Small intestine (tissue), 7 donors: ENCODE results near the gene DCAF5. TPM values are rescaled to one million over a fixed set of nuclear protein-coding genes. Genes with fewer than 3 reads are reported as not detected.

Source experiments
- DNase-seq, 2 donors: peaks; one replicate each; pipeline versions ENCODE4 v3.0.0 to v3.0.0-alpha.2; 2013
- FAIRE-seq: peaks from 2 replicates; lab custom pipeline; 2012; peaks lifted over from hg19 to GRCh38; lab: Jason Lieb, UNC
- H3K27ac ChIP-seq, 3 donors: one replicate each; pipeline ENCODE4 v1.5.1; 2013; ENCODE audit warnings: low read length in 2 of 3, mild to moderate bottlenecking in 2 of 3, control low read depth in 1 of 3, inconsistent platforms in 1 of 3, low read depth in 1 of 3, moderate library complexity in 1 of 3
- H3K27me3 ChIP-seq, 3 donors: one replicate each; pipeline ENCODE4 v1.6.1; 2013; ENCODE audit warnings: low read length in 3 of 3, inconsistent platforms in 1 of 3; ENCODE audit not compliant: control insufficient read depth in 3 of 3, insufficient read depth in 3 of 3
- H3K36me3 ChIP-seq, 3 donors: one replicate each; pipeline ENCODE4 v1.6.1; 2013; ENCODE audit warnings: low read length in 3 of 3, inconsistent platforms in 1 of 3, low read depth in 1 of 3, mild to moderate bottlenecking in 1 of 3, moderate library complexity in 1 of 3; ENCODE audit not compliant: control insufficient read depth in 3 of 3, insufficient read depth in 2 of 3
- H3K4me1 ChIP-seq, 3 donors: one replicate each; pipeline ENCODE4 v1.6.1; 2013; ENCODE audit warnings: low read length in 2 of 3, inconsistent platforms in 1 of 3, low read depth in 1 of 3, mild to moderate bottlenecking in 1 of 3, moderate library complexity in 1 of 3; ENCODE audit not compliant: control insufficient read depth in 3 of 3, insufficient read depth in 2 of 3
- H3K4me3 ChIP-seq, 3 donors: one replicate each; pipeline ENCODE4 v1.5.1; 2013; ENCODE audit warnings: low read length in 3 of 3, control low read depth in 1 of 3, inconsistent platforms in 1 of 3, low read depth in 1 of 3, mild to moderate bottlenecking in 1 of 3, moderate library complexity in 1 of 3
- H3K9me3 ChIP-seq, 2 donors: one replicate each; pipeline ENCODE4 v1.6.1; 2013; ENCODE audit warnings: low read depth in 1 of 2, low read length in 1 of 2; ENCODE audit not compliant: control insufficient read depth in 2 of 2, insufficient read depth in 1 of 2
- WGBS, 3 donors: extraction: QIAGEN DNeasy Blood & Tissue Kit; methylation state at CpG; one replicate each; pipeline ENCODE4 v1.1.7; 2013; 5-methylcytosine and 5-hydroxymethylcytosine counted together
- polyA plus RNA-seq, 4 donors: library from polyadenylated mRNA; stranded (reverse) in 3 of 4; unstranded in 1 of 4; fragments of 200-250 nt in 3 of 4; fragments of 120-200 nt in 1 of 4; gene quantifications; one replicate each; pipeline versions ENCODE4 v1.2.1 to v1.2.3, GENCODE V29; 2013
- donor health status: healthy with polysubstance abuse.
- donor health status: control.
- donor health status: control.
- donor health status: Bipolar disorder and iron deficiency.
- donor health status: healthy.

The DCAF5 gene
- polyA plus RNA-seq, 4 donors = 13.2 to 43.4 (median 16.2) TPM

- Histone ChIP-seq H3K4me3 (no peak overlapping the region), H3K27me3 (no peaks in the 10 kb centered on the region), H3K9me3 (no peaks in the 10 kb centered on the region), H3K36me3 (peaks cover 12 to 14% (median 14%) of the 10 kb centered on the region in 3 donors), H3K27ac (no peak overlapping the region), H3K4me1 (peaks cover 0 to 15% (median 0%) of the 10 kb centered on the region in 3 donors)
- WGBS, 3 donors = 78 to 86% (median 79%) methylated on average over 4 of the region's 4 CpGs
- DNase-seq (peak; percentile 48 to 61), FAIRE-seq (no peak)
Observed at GRCh38 chr14:69090187-69090789, 62.6 kb downstream of the DCAF5 start.

DNA sequence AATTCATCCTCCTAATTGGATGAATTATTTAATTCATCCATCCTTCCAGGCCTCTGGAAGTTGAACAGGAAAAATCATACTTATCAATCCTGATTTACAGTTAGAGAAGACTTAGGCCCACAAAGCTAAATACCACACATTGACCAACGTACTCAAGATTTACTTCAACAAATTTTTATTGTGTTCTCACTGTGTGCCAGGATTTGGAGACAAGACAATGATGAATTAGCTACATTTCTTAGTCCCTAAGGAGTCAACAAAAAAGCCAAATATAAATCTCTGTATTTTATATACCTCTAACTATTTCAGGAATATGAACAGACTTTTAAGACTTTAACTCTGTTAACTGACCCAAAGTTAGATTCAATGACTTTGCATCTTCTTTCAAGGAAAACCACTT is 63.9 kb downstream of the DCAF5 start:
- H3K4me1 ChIP-seq = peaks cover 0 to 15% (median 0%) of the 10 kb centered on the region in 3 donors
- no peak for DNase-seq
- WGBS, 3 donors = 83 to 100% (median 88%) methylated on average over 1 of the region's 1 CpG
- H3K27ac ChIP-seq = no peak overlapping the region
- peaks cover 12 to 14% (median 12%) of the 10 kb centered on the region in 3 donors for H3K36me3 ChIP-seq
- no peak for FAIRE-seq
- H3K9me3 ChIP-seq = no peaks in the 10 kb centered on the region
- no peak overlapping the region for H3K4me3 ChIP-seq
- H3K27me3 ChIP-seq = no peaks in the 10 kb centered on the region

- Histone ChIP-seq H3K36me3 (peaks cover 12 to 14% (median 12%) of the 10 kb centered on the region in 3 donors), H3K4me3 (no peak overlapping the region), H3K9me3 (no peaks in the 10 kb centered on the region), H3K27me3 (no peaks in the 10 kb centered on the region), H3K4me1 (peaks cover 0 to 15% (median 0%) of the 10 kb centered on the region in 3 donors), H3K27ac (peak overlapping the region in 1 of 3 donors; percentile 66)
- FAIRE-seq = no peak
- DNase-seq = peak in 1 of 2 donors; percentile 47
- 88 to 97% (median 93%) methylated on average over 1 of the region's 1 CpG for WGBS, 3 donors
Observed at GRCh38 chr14:69088586-69088985, 64.3 kb downstream of the DCAF5 start.

- H3K27ac ChIP-seq = peak overlapping the region in 1 of 3 donors; percentile 66
- H3K4me1 ChIP-seq = peaks cover 0 to 15% (median 0%) of the 10 kb centered on the region in 3 donors
- peaks cover 10 to 14% (median 14%) of the 10 kb centered on the region in 3 donors for H3K36me3 ChIP-seq
- no peak overlapping the region for H3K4me3 ChIP-seq
- H3K9me3 ChIP-seq = no peaks in the 10 kb centered on the region
- WGBS, 3 donors = 53 to 73% (median 54%) methylated on average over 3 of the region's 3 CpGs
- no peaks in the 10 kb centered on the region for H3K27me3 ChIP-seq
- peak; percentile 45 to 60 for DNase-seq
- FAIRE-seq = no peak
Observed at GRCh38 chr14:69087061-69087461, 65.9 kb downstream of the DCAF5 start.

GRCh38 chr14:69086537-69086936 is 66.4 kb downstream of the DCAF5 start:
- DNase-seq = no peak
- H3K9me3 ChIP-seq = no peaks in the 10 kb centered on the region
- no peak overlapping the region for H3K4me3 ChIP-seq
- peak overlapping the region in 1 of 3 donors; percentile 66 for H3K27ac ChIP-seq
- peaks cover 0 to 19% (median 0%) of the 10 kb centered on the region in 3 donors for H3K4me1 ChIP-seq
- H3K36me3 ChIP-seq = peaks cover 7 to 12% (median 11%) of the 10 kb centered on the region in 3 donors
- 93 to 97% (median 95%) methylated on average over 3 of the region's 3 CpGs for WGBS, 3 donors
- no peak for FAIRE-seq
- H3K27me3 ChIP-seq = no peaks in the 10 kb centered on the region

- FAIRE-seq (no peak), DNase-seq (no peak)
- Histone ChIP-seq H3K36me3 (peaks cover 2 to 11% (median 10%) of the 10 kb centered on the region in 3 donors), H3K27ac (no peak overlapping the region), H3K27me3 (no peaks in the 10 kb centered on the region), H3K4me3 (no peak overlapping the region), H3K9me3 (no peaks in the 10 kb centered on the region), H3K4me1 (peaks cover 0 to 26% (median 5%) of the 10 kb centered on the region in 3 donors)
- 87 to 91% (median 90%) methylated on average over 4 of the region's 4 CpGs for WGBS, 3 donors
Observed at GRCh38 chr14:69084023-69084422, 68.9 kb downstream of the DCAF5 start.

DNA sequence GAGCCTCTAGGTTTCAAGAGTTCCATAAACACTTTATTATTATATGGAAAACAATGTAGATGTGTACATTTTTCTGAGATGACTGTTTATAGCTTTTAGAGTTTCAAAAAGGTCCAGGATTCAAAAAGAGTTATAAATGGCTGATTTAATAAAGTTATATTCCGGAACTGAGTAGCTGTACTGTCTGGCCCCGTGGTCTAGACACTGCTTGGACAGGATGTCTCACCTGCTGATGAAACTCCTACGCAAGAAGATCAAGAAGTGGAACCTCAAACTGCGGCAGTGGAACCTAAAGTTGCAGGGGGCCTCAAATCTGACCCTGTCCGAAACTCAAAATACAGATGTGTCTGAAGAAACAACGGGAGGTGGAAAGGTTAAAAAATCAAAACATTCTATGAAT is 69.7 kb downstream of the DCAF5 start:
- Histone ChIP-seq H3K27ac (no peak overlapping the region), H3K36me3 (peaks cover 0 to 11% (median 10%) of the 10 kb centered on the region in 3 donors), H3K9me3 (no peaks in the 10 kb centered on the region), H3K4me3 (no peak overlapping the region), H3K4me1 (peaks cover 0 to 26% (median 6%) of the 10 kb centered on the region in 3 donors), H3K27me3 (no peaks in the 10 kb centered on the region)
- 89 to 96% (median 92%) methylated on average over 6 of the region's 6 CpGs for WGBS, 3 donors
- FAIRE-seq (no peak), DNase-seq (no peak)

DNA sequence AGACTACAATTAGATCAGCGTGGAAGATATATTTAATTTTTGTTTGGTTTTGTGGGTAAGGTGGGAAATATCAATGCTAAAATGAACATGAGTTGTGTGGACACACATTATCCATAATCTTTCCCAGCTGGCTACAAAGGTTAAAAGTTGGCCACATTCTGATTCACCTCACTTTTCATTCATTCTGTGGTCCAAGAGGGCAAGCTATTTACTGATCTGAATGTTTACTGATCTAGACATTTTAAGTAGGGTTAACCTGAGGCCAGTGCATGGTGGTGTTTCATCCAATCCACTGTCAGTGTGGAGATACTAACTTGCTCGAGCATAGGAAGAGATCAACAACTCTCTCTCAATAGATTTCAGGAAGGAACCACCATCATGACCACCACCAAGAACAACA is 71.6 kb downstream of the DCAF5 start:
- DNase-seq = peak; percentile 43 to 75
- peak overlapping the region in 2 of 3 donors; percentile 34 to 60 for H3K27ac ChIP-seq
- 43 to 65% (median 64%) methylated on average over 2 of the region's 2 CpGs for WGBS, 3 donors

More for the DNA sequence above, 71.6 kb downstream of the DCAF5 start:
- no peaks in the 10 kb centered on the region for H3K27me3 ChIP-seq
- no peak overlapping the region for H3K4me3 ChIP-seq
- peaks cover 4 to 13% (median 13%) of the 10 kb centered on the region in 3 donors for H3K36me3 ChIP-seq
- no peaks in the 10 kb centered on the region for H3K9me3 ChIP-seq
- H3K4me1 ChIP-seq = peaks cover 0 to 12% (median 6%) of the 10 kb centered on the region in 3 donors
- no peak for FAIRE-seq
